ENCODE results near the gene ZFAND6.
A peak's percentile ranks its signal among the peaks of the same experiment; 100 is the strongest.

The ZFAND6 gene

DNA sequence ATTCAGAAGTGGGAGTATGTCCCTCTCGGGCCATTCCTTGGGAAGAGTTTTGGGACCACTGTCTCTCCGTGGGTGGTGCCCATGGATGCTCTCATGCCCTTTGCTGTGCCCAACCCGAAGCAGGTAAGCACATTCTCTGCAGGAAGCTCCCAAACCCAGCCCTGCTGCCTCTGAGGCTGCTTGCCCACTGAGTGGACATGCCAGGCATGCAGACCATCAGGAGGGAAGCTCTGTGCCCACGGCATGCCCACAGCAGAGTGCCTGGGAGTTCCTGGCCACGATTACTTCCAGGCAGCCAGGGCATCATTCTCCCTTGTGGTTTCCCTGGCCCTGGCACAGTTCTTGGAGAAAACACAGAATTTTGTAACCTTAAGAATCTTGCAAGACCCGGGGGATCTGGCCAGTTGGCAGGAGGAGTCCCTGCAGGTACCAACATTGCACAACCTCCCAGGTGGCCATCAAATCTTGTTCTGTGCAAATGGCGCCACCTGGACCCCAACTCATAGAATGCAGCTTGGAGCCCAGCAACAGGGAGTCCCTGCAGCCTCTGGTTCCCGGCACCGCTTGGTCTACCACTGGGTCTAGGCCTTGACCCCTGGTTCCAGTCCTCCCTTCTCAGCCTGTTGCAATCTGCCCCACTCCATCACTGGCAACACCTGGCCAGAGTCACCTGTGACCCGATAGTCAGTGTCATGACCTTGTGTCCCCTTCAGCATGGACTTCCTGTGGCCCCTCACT lies 113.7 kb downstream of the ZFAND6 start:
- DNase-seq: peak; percentile 47

GRCh38 chr15:80174017-80174746 lies 114.7 kb downstream of the ZFAND6 start:
- DNase-seq: peak; percentile 72

DNA sequence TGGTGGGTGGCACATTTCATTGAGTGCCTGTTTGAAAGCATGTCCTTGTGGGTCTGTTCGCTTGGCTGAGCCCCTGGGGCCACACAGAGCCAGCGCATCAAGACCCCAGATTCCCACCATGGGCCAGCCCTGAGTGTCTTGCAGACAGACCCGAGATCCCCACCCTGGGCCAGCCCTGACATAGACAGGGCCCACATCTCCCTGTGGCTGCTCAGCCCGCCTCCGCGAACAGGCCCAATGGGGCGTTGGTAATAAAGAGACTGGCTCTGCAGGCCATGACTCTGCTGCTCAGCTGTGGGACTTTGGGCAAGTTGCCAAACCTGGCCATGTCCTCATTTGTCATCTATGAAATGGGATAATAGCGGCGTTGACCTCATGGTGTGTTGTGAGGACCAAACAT lies 116.0 kb downstream of the ZFAND6 start:
- DNase-seq: no peak

- no peak for DNase-seq
Measured at GRCh38 chr15:80176443-80176842, 117.0 kb downstream of the ZFAND6 start.

GRCh38 chr15:80177156-80177555 lies 117.7 kb downstream of the ZFAND6 start:
- DNase-seq: no peak

GRCh38 chr15:80179025-80179759 lies 119.7 kb downstream of the ZFAND6 start:
- DNase-seq: peak; percentile 88

DNA sequence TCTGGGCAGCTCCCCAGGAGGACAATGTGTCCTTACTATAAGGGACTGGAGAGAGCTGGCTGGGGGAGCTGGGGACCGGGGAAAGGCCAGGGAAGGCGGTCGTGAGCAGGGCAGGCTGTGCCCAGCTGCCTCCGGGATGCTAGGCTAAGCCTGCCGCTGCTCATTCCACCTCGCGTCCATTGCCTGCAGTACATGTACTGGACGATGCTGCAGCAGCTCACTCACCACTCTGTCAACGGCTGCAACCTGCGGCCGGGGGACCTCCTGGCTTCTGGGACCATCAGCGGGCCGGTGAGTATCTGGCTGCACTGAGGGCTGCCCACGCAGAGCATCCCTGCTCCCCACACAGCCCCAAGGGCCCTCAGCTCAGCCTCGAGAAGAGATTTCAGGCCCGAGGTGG lies 120.5 kb downstream of the ZFAND6 start:
- no peak for DNase-seq

GRCh38 chr15:80180468-80180867 lies 121.0 kb downstream of the ZFAND6 start:
- no peak for DNase-seq

- no peak for DNase-seq
Measured at GRCh38 chr15:80180986-80181385, 121.5 kb downstream of the ZFAND6 start.

GRCh38 chr15:80182611-80183261 lies 123.3 kb downstream of the ZFAND6 start:
- DNase-seq: peak; percentile 71

GRCh38 chr15:80183306-80183705 lies 123.8 kb downstream of the ZFAND6 start:
- no peak for DNase-seq

- DNase-seq: no peak
Measured at GRCh38 chr15:80183886-80184285, 124.4 kb downstream of the ZFAND6 start.

- no peak for DNase-seq
Measured at GRCh38 chr15:80184554-80184953, 125.1 kb downstream of the ZFAND6 start.

- DNase-seq: no peak
Measured at GRCh38 chr15:80185152-80185551, 125.7 kb downstream of the ZFAND6 start.

- DNase-seq: no peak
Measured at GRCh38 chr15:80186066-80186465, 126.6 kb downstream of the ZFAND6 start.

GRCh38 chr15:80186597-80186996 lies 127.1 kb downstream of the ZFAND6 start:
- no peak for DNase-seq

All from EL (cell line).